ENCODE measurements around the gene SMARCD3. TPM values are rescaled to one million over a fixed set of nuclear protein-coding genes. Genes with fewer than 3 reads are reported as not detected.

The SMARCD3 gene
- total and polyA plus RNA-seq, 2 of the 8 experiments (the other 6 are each of a cell fraction or from before 2014, with no cell fraction given), result 3.0 to 5.6 TPM

DNA sequence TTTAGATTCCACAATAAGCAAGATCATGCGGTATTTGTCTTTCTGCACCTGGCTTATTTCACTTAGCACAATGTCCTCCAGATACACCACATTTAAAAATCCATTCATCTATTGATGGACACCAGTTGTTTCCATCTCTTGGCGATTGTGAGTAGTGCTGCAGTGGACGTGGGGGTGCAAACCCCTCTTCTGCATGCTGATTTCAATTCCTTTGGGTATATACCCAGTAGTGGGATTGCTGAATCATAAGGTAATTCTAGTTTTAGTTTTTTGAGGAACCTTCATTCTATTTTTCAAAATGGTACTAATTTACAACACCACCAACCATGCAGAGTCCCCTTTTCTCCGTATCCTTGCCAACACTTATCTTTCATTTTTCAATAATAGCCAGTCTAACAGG is 59.5 kb downstream of the SMARCD3 start:
- no peak overlapping the region for H3K4ac ChIP-seq (replicated peaks; ENCODE audit: insufficient read length, low read depth, low read length)
- no peak overlapping the region for H3K56ac ChIP-seq (replicated peaks; ENCODE audit: insufficient read length, low read depth, low read length)
- no peaks in the 10 kb centered on the region for H3K79me2 ChIP-seq (ENCODE audit: control insufficient read depth in 1 of 2, insufficient read depth in 2 of 2, low read length in 2 of 2)
- no peak overlapping the region for H4K5ac ChIP-seq (ENCODE audit: insufficient read length, low read depth, low read length)
- H2BK15ac ChIP-seq (ENCODE audit: low read length), result no peak overlapping the region
- no peaks in the 10 kb centered on the region for H3K4me1 ChIP-seq (replicated peaks in 1 of 4; ENCODE audit: control insufficient read depth in 3 of 4, insufficient read depth in 4 of 4, low read length in 3 of 4)
- no peak overlapping the region for H3K4me2 ChIP-seq (ENCODE audit: insufficient read depth in 1 of 2, low read depth in 2 of 2, low read length in 2 of 2)
- H3K27me3 ChIP-seq (replicated peaks in 1 of 4; ENCODE audit: control insufficient read depth in 3 of 4, extremely low read depth in 1 of 4, insufficient read depth in 3 of 4, low read length in 3 of 4), result no peaks in the 10 kb centered on the region
- no peak overlapping the region for H2AK5ac ChIP-seq (ENCODE audit: low read depth, low read length)
- H3K9me3 ChIP-seq (ENCODE audit: insufficient read depth in 2 of 2, low read depth in 1 of 2, low read length in 1 of 2), result no peaks in the 10 kb centered on the region
- no peaks in the 10 kb centered on the region for H4K20me1 ChIP-seq (replicated peaks in 1 of 2; ENCODE audit: control insufficient read depth in 1 of 2, insufficient read depth in 2 of 2, low read length in 2 of 2)
- H2BK12ac ChIP-seq (ENCODE audit: low read depth, low read length), result no peak overlapping the region
- POLR2A ChIA-PET (ENCODE audit: partially characterized antibody), result interaction anchor here (1.1 kb wide), 1 partner anchor 10 kb away, joined by 3 read pairs; no protein-coding TSS in a partner anchor
- no peak for TF ChIP-seq PHF8 (conservative IDR thresholded peaks at IDR 0.05; ENCODE audit: low read depth, low read length)
- TF ChIP-seq BRCA1 (IDR thresholded peaks at IDR 0.05; ENCODE audit: low read depth, low read length), result no peak
- TF ChIP-seq SRF (IDR thresholded peaks at IDR 0.05; ENCODE audit: low read depth, low read length), result no peak
- no peak for TF ChIP-seq TEAD4 (IDR thresholded peaks at IDR 0.05; ENCODE audit: low read depth, low read length)
- no peak for TF ChIP-seq YY1 (IDR thresholded peaks at IDR 0.05; ENCODE audit: low read depth, low read length)
- TF ChIP-seq, protein P1, sequence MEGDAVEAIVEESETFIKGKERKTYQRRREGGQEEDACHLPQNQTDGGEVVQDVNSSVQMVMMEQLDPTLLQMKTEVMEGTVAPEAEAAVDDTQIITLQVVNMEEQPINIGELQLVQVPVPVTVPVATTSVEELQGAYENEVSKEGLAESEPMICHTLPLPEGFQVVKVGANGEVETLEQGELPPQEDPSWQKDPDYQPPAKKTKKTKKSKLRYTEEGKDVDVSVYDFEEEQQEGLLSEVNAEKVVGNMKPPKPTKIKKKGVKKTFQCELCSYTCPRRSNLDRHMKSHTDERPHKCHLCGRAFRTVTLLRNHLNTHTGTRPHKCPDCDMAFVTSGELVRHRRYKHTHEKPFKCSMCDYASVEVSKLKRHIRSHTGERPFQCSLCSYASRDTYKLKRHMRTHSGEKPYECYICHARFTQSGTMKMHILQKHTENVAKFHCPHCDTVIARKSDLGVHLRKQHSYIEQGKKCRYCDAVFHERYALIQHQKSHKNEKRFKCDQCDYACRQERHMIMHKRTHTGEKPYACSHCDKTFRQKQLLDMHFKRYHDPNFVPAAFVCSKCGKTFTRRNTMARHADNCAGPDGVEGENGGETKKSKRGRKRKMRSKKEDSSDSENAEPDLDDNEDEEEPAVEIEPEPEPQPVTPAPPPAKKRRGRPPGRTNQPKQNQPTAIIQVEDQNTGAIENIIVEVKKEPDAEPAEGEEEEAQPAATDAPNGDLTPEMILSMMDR (IDR thresholded peaks at IDR 0.05; ENCODE audit: control extremely low read depth in 1 of 3, insufficient read depth in 1 of 3, low read depth in 1 of 3, low read length in 3 of 3), result no peak
- no peak for TF ChIP-seq BCL11A (IDR thresholded peaks at IDR 0.05; ENCODE audit: low read depth in 2 of 2, low read length in 2 of 2)
- no peak for TF ChIP-seq POLR2AphosphoS5 (IDR thresholded peaks at IDR 0.05; ENCODE audit: low read depth, low read length)
- TF ChIP-seq TCF12 (IDR thresholded peaks at IDR 0.05; ENCODE audit: low read depth, low read length), result no peak
- no peak for TF ChIP-seq SP1 (IDR thresholded peaks at IDR 0.05; ENCODE audit: low read depth, low read length)
- no peak overlapping the region for H3K4me3 ChIP-seq (ENCODE audit: extremely low read depth in 1 of 4, insufficient read depth in 2 of 4, low read depth in 3 of 4, low read length in 4 of 4)
- H2BK120ac ChIP-seq (replicated peaks; ENCODE audit: low read depth, low read length), result no peak overlapping the region
- H3K36me3 ChIP-seq (ENCODE audit: control insufficient read depth in 2 of 4, insufficient read depth in 4 of 4, low read length in 3 of 4), result no peaks in the 10 kb centered on the region
- no peak overlapping the region for H3K27ac ChIP-seq (ENCODE audit: low read depth, low read length)
- no peak overlapping the region for H3K9ac ChIP-seq (replicated peaks in 1 of 4; ENCODE audit: extremely low read depth in 1 of 4, low read depth in 3 of 4, low read length in 3 of 4)
- H3K18ac ChIP-seq (ENCODE audit: extremely low read depth, low read length), result no peak overlapping the region
- no peak overlapping the region for H2AFZ ChIP-seq (ENCODE audit: low read length)
- no peak for FAIRE-seq
- H4K91ac ChIP-seq (replicated peaks; ENCODE audit: insufficient read length, low read length), result no peak overlapping the region
- DNase-seq (ENCODE audit: low read depth in 1 of 2, low spot score in 2 of 2), result no peak
- H2BK20ac ChIP-seq (ENCODE audit: low read length), result no peak overlapping the region
- no peaks in the 10 kb centered on the region for H3K23me2 ChIP-seq (ENCODE audit: low read depth, low read length)
- WGBS, 2 experiments (ENCODE audit: extremely low coverage in 1 of 2, insufficient coverage in 1 of 2, insufficient read length in 1 of 2, insufficient replicate concordance in 2 of 2, low coverage in 1 of 2, low lambda C conversion rate in 2 of 2, missing lambda C conversion rate in 1 of 2), result 86% methylated on average over 4 of the region's 4 CpGs; no CpG with 5 or more reads in 1 of the 2 experiments
- H3K79me1 ChIP-seq (ENCODE audit: low read depth, low read length), result no peaks in the 10 kb centered on the region
- H3K14ac ChIP-seq (ENCODE audit: insufficient read length), result no peak overlapping the region
- H2BK5ac ChIP-seq (ENCODE audit: low read depth, low read length), result no peak overlapping the region
- CTCF ChIA-PET (ENCODE audit: partially characterized antibody), result interaction anchor here (0.9 kb wide), 1 partner anchor 11 kb away, joined by 3 read pairs; no protein-coding TSS in a partner anchor
- no peak overlapping the region for H4K8ac ChIP-seq (ENCODE audit: extremely low read depth, insufficient read depth, low read length)
- no peak overlapping the region for H3K23ac ChIP-seq (ENCODE audit: insufficient read length)

All from H1 (cell line).